Activated T-cell treated with anti-CD3 and anti-CD28 coated beads, Interleukin-2, amount 50 U/mL, for 24 hours (primary cell): ENCODE data around the gene TNRC6C.
"Not testable (repeated sequence)": the region's sequence is repeated elsewhere in the genome, so short reads cannot be mapped to it uniquely, and the experiment has no call there.

Source experiments
- DNase-seq: peaks from one replicate; pipeline ENCODE4 v3.0.0-alpha.2; 2020
- H3K27ac Mint-ChIP-seq: 2 replicates; pipeline ENCODE4 v1.8.0; 2020; ENCODE audit warnings: mild to moderate bottlenecking, mixed read lengths
- H3K27me3 Mint-ChIP-seq: 2 replicates; pipeline ENCODE4 v1.8.0; 2020; ENCODE audit warnings: mixed read lengths
- H3K36me3 Mint-ChIP-seq: 2 replicates; pipeline ENCODE4 v1.8.0; 2020; ENCODE audit warnings: low read depth, mixed read lengths
- H3K4me1 Mint-ChIP-seq: 2 replicates; pipeline ENCODE4 v1.8.0; 2020; ENCODE audit warnings: low read depth, mixed read lengths
- H3K4me3 Mint-ChIP-seq: 2 replicates; pipeline ENCODE4 v1.8.0; 2020; ENCODE audit warnings: mild to moderate bottlenecking, moderate library complexity, mixed read lengths
- H3K9me3 Mint-ChIP-seq: 2 replicates; pipeline ENCODE4 v1.8.0; 2020; ENCODE audit warnings: mixed read lengths

The TNRC6C gene

DNA sequence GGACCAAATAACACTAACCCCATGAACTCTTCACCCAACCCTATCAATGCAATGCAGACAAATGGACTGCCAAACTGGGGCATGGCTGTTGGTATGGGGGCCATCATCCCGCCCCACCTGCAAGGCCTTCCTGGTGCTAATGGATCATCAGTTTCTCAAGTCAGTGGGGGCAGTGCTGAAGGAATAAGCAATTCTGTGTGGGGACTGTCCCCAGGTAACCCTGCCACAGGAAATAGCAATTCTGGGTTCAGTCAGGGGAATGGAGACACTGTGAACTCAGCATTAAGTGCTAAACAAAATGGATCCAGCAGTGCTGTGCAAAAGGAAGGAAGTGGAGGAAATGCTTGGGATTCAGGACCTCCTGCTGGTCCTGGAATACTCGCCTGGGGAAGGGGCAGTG, 91.1 kb downstream of the TNRC6C start:
- Mint-ChIP-seq H3K27ac (peak overlapping the region; percentile 46), H3K9me3 (no peaks in the 10 kb centered on the region), H3K4me1 (peaks cover 28% of the 10 kb centered on the region), H3K36me3 (peaks cover 67% of the 10 kb centered on the region), H3K4me3 (no peak overlapping the region), H3K27me3 (no peaks in the 10 kb centered on the region)
- DNase-seq = no peak

DNA sequence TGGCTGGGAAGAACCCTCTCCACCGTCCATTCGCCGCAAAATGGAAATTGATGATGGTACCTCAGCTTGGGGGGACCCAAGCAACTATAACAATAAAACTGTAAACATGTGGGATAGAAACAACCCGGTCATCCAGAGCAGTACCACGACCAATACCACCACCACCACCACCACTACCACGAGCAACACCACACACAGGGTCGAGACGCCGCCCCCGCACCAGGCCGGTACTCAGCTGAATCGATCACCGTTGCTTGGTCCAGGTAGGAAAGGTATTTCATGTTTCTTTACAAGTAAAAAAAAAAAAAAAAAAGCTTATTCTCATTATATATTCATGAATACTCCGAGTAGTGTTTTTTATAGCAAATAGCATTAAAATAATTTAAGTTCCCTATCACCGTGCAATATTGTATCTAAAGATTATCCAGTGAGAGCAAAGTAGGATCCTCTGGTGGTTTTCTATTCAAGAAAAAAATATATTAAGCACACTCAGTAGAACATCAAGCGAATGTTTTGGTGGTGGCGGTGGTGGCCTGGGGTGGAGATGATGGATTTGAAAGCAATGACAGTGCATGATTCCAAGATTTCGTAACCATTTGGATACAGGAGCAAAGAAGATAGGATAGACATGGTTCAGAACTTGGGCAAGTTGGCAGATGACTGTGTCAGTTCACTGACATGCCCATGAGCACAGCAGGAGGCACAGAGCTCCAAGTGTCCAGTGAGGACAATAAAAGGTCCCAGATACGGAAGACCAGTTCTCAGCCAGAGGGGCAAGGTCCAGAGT, 92.9 kb downstream of the TNRC6C start:
- peaks cover 63% of the 10 kb centered on the region for H3K36me3 Mint-ChIP-seq
- no peak for DNase-seq
- peaks cover 22% of the 10 kb centered on the region for H3K4me1 Mint-ChIP-seq
- no peaks in the 10 kb centered on the region for H3K9me3 Mint-ChIP-seq
- peak overlapping the region; percentile 19 for H3K27ac Mint-ChIP-seq
- H3K27me3 Mint-ChIP-seq = no peaks in the 10 kb centered on the region
- H3K4me3 Mint-ChIP-seq = no peak overlapping the region

DNA sequence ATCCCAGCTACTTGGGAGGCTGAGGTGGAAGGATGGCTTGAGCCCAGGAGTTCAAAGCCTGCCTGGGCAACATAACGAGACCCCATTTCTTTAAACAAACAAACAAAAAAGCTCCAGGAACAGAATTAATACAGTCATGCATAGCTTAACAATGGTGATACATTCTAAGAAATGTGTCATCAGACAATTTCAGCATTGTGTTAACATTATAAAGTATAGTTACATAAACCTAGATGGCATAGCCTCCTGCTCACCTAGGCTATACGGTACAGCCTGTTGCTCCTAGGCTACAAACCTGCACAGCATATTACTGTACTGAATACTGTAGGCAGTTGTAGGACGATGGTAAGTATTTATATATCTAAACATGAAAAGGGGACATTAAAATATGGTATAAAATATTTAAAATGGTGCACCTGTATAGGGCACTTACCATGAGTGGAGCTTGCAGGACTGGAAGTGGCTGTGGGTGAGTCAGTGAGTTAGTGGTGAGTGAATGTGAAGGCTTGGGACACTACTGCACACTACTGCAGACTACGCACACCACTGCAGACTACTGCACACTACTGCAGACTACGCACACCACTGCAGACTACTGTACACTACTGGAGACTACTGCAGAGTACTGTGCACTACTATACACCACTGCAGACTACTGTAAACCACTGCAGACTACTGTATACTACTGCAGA, 95.4 kb downstream of the TNRC6C start:
- no peaks in the 10 kb centered on the region for H3K9me3 Mint-ChIP-seq
- no peak for DNase-seq
- H3K27ac Mint-ChIP-seq = no peak overlapping the region
- no peak overlapping the region for H3K4me3 Mint-ChIP-seq
- peaks cover 52% of the 10 kb centered on the region for H3K36me3 Mint-ChIP-seq
- H3K4me1 Mint-ChIP-seq = peaks cover 30% of the 10 kb centered on the region
- no peaks in the 10 kb centered on the region for H3K27me3 Mint-ChIP-seq

DNA sequence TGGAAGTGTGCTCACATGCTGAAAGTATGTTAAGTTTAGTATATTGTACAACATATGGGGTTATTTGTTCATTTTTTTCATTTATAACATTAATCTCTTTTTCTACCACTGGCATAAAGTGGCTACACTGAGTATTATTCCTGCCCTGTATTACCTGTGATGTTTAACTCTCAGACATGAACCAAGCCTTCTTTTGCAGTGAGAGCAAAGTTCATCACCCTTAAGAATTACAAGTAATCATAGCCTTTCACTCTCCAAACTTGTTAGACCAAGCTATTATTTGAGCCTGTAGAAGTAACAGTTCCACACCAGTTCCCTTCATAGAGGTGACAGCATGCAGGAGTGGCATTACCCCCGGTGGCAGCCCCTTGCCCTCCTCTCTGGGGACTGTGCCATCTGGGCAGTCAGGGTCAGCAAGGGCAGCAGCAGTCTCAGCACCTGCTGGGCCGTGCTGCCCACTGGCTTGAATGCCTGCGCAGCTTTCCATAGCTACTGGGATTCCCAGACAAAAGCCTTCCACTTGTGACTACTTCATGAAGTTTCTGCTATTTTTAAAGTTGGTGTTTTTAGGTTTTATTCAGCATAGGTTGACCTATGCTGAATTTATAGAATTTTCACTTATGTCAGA, 98.7 kb downstream of the TNRC6C start:
- no peak for DNase-seq
- Mint-ChIP-seq H3K27me3 (no peaks in the 10 kb centered on the region), H3K27ac (no peak overlapping the region), H3K4me3 (no peak overlapping the region), H3K9me3 (no peaks in the 10 kb centered on the region), H3K4me1 (peaks cover 34% of the 10 kb centered on the region), H3K36me3 (peaks cover 29% of the 10 kb centered on the region)

DNA sequence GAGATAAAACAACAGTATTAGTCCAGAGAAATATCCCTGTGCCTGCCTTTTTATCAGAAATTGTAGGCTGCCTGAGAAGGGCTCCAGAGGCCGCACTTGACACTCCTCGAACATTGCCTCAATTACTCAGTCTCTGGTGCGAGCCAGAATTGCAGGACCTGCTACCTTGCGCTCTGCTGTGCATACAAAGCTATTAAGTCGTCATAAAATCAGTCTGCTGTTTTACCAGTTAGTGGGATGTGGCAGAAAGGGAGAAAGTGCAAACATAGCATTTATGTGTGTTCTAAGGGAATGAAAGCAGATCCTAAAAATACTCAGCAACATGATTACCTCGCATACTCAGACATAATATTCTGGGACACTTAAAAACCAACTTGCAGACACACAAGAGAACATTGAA, 99.5 kb downstream of the TNRC6C start:
- H3K36me3 Mint-ChIP-seq = peaks cover 21% of the 10 kb centered on the region
- H3K4me3 Mint-ChIP-seq = no peak overlapping the region
- H3K4me1 Mint-ChIP-seq = peaks cover 38% of the 10 kb centered on the region
- H3K27me3 Mint-ChIP-seq = no peaks in the 10 kb centered on the region
- DNase-seq = no peak
- no peaks in the 10 kb centered on the region for H3K9me3 Mint-ChIP-seq
- H3K27ac Mint-ChIP-seq = peak overlapping the region; percentile 41

DNA sequence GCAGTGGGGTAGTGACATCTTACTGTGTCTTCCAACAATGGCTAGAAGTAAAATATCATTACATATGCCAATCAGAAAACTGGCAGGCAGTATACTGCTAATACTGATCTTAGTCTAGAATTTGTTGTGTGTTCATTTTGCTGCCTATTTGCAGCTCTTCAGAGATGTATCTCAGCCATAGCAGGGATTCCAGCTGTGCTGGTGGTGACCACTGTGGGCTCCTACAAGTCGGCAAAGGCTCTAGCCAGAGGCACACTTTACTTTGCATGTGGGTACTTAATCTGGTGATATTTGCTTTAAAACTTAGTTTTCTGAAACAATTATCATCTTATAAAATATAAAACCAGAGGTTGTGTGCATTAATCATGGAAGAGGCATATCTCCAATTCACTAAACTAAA, 100.1 kb downstream of the TNRC6C start:
- Mint-ChIP-seq H3K27ac (peak overlapping the region; percentile 41), H3K4me3 (no peak overlapping the region), H3K9me3 (no peaks in the 10 kb centered on the region), H3K27me3 (no peaks in the 10 kb centered on the region), H3K4me1 (peaks cover 42% of the 10 kb centered on the region), H3K36me3 (peaks cover 19% of the 10 kb centered on the region)
- DNase-seq = no peak

DNA sequence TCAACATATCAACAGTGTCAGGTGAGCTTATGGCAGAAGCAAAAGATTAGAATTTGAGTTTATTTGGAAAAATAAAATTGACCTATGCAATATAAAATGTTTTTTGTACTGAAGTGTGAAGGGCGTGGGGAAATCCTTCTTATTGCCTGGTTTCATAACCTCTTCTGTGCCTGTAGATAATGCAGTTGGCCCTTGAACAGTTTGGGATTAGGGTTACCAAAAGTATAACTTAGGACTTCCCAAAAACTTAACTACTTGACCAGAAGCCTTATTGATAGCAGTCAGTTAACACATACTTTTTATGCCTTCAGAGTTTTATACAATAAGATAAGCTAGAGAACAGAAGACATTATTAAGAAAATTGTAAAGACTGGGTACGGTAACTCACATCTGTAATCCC, 104.1 kb downstream of the TNRC6C start:
- Mint-ChIP-seq H3K36me3 (peaks cover 27% of the 10 kb centered on the region), H3K27me3 (no peaks in the 10 kb centered on the region), H3K4me3 (no peak overlapping the region), H3K9me3 (no peaks in the 10 kb centered on the region), H3K4me1 (peaks cover 39% of the 10 kb centered on the region), H3K27ac (peak overlapping the region; percentile 5)
- DNase-seq = no peak

DNA sequence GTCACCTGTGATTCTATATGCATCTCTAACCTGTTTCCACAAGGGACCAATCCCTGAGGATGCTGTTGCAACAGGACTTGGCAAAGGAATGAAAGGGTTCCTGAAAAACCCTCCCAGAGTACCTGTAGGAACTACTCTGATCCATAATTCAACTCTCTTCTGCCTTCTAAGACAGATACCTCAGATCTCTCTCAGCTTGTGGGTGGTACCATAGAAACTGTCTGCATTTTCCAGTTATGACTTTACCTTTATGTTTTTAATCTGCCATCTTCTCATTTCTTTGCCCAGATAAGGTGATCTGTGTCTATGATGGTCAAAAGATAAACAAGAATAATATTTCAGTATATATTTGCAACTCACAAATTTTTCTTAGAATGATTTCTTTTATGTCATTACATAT, 105.0 kb downstream of the TNRC6C start:
- Mint-ChIP-seq H3K27me3 (no peaks in the 10 kb centered on the region), H3K27ac (peak overlapping the region; percentile 71), H3K9me3 (no peaks in the 10 kb centered on the region), H3K4me1 (peaks cover 33% of the 10 kb centered on the region), H3K4me3 (no peak overlapping the region), H3K36me3 (peaks cover 34% of the 10 kb centered on the region)
- no peak for DNase-seq

DNA sequence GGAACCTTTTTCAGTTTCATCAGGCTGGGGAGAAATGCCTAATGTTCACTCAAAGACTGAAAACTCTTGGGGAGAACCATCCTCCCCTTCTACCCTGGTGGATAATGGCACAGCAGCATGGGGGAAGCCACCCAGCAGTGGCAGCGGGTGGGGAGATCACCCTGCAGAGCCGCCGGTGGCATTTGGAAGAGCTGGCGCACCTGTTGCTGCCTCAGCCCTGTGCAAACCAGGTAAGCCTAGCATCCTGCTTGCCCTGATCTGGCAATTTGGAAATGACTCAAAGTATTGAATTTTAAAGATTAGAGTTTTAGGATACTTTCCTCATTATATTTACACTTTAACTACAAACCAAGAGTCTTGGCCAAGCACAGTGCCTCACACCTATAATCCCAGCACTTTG, 106.2 kb downstream of the TNRC6C start:
- H3K27me3 Mint-ChIP-seq = no peaks in the 10 kb centered on the region
- peaks cover 27% of the 10 kb centered on the region for H3K4me1 Mint-ChIP-seq
- peaks cover 41% of the 10 kb centered on the region for H3K36me3 Mint-ChIP-seq
- no peak for DNase-seq
- peak overlapping the region; percentile 12 for H3K27ac Mint-ChIP-seq
- no peaks in the 10 kb centered on the region for H3K9me3 Mint-ChIP-seq
- H3K4me3 Mint-ChIP-seq = no peak overlapping the region

DNA sequence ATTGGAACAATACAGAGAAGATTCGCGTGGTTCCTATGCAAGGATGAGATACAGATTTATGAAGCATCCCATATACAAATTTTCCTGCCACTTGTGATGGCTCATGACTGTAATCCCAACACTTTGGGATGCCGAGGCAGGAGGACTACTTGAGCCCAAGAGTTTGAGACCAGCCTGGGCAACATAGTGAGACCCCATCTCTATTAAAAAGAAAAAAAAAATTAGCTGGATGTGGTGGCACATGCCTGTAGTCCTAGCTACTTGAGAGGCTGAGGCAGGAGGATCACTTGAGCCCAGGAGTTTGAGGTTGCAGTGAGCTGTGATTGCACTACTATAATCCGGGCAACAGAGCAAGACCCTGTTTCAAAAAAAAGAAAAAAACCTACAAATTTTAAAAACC, 108.5 kb downstream of the TNRC6C start:
- Mint-ChIP-seq H3K36me3 (peaks cover 59% of the 10 kb centered on the region), H3K4me1 (peaks cover 15% of the 10 kb centered on the region), H3K27ac (peak overlapping the region; percentile 7)
- not testable (repeated sequence) for H3K4me3 Mint-ChIP-seq, DNase-seq, H3K9me3 Mint-ChIP-seq, H3K27me3 Mint-ChIP-seq

DNA sequence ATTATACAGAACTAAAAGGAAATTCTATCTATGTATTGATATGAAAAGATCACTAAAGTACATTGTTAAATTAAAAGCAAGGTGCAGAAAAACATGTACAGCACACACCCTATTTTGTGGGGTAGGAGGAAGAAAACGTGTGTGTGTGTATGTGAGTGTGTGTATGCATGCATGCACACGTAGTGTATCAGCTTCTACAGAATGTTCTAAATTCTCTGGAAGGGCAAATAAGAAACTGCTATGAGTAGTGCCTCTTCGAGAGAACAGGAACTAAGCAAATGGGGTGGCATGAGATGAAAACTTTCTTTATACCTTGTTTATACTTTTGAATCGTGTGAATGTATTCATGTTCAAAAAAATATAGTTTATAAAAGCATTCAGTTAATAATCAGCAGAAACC, 111.2 kb downstream of the TNRC6C start:
- Mint-ChIP-seq H3K4me3 (no peak overlapping the region), H3K36me3 (peaks cover 81% of the 10 kb centered on the region), H3K9me3 (no peaks in the 10 kb centered on the region), H3K4me1 (peaks cover 1% of the 10 kb centered on the region), H3K27ac (peak overlapping the region; percentile 27), H3K27me3 (no peaks in the 10 kb centered on the region)
- DNase-seq = no peak

DNA sequence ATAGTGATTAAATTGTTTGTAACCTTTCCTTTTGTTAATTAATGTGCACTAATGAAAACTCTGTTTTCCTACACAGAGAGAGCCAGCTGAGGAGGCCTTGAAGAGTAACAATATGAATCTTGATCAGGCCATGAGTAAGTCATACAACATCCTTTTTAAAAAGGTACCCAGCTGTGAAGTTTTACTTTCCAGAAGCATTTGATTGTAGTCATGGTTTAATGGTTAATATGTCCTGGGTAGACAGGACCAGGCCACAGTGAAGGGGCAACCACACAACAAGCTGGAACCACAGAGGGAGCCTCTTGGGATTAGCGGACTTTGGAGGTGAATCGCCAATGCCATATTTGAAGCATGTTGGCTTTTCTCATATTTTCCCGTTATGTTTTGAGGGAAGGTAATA, 114.5 kb downstream of the TNRC6C start:
- no peaks in the 10 kb centered on the region for H3K9me3 Mint-ChIP-seq
- peaks cover 89% of the 10 kb centered on the region for H3K36me3 Mint-ChIP-seq
- peak overlapping the region; percentile 52 for H3K27ac Mint-ChIP-seq
- no peak for DNase-seq
- H3K27me3 Mint-ChIP-seq = no peaks in the 10 kb centered on the region
- H3K4me3 Mint-ChIP-seq = no peak overlapping the region
- H3K4me1 Mint-ChIP-seq = no peaks in the 10 kb centered on the region

DNA sequence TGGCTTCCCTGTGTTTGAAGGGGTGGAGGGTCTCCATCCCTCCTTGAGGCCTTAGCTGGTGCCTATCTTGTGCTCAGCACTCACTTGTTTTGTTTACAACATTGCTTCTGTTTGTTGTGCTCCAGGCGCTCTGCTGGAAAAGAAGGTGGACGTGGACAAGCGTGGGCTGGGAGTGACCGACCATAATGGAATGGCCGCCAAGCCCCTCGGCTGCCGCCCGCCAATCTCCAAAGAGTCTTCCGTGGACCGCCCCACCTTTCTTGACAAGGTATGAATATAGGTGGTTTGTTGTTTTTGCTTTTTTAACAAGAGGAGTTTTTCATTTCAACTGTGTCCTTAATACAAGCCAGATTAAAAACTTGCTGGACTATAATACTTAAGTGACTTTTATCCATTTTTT, 116.5 kb downstream of the TNRC6C start:
- no peak for DNase-seq
- no peaks in the 10 kb centered on the region for H3K27me3 Mint-ChIP-seq
- H3K27ac Mint-ChIP-seq = no peak overlapping the region
- H3K36me3 Mint-ChIP-seq = peaks cover 95% of the 10 kb centered on the region
- no peak overlapping the region for H3K4me3 Mint-ChIP-seq
- H3K9me3 Mint-ChIP-seq = no peaks in the 10 kb centered on the region
- H3K4me1 Mint-ChIP-seq = no peaks in the 10 kb centered on the region

DNA sequence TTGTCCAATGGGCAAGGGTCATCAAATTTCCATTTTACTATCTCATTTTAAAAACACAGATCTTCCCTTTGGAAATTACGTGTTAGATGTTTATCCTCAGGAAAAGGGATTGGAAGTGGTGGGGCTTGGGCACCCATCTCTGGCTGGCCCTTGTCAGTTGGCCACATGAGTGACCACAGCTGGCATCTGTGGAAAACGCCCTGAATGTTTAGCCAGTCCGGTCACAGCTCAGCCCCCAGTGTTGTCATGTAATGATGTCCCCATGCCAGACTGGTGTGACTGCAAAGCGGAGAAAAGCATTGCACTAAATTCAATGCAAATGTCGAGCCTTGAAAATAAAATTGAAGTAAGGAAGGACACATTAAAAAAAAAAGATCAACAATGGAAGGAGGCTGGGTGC, 117.0 kb downstream of the TNRC6C start:
- Mint-ChIP-seq H3K27me3 (no peaks in the 10 kb centered on the region), H3K36me3 (peaks cover 91% of the 10 kb centered on the region), H3K27ac (peak overlapping the region; percentile 16), H3K4me1 (no peaks in the 10 kb centered on the region), H3K4me3 (no peak overlapping the region), H3K9me3 (no peaks in the 10 kb centered on the region)
- no peak for DNase-seq

DNA sequence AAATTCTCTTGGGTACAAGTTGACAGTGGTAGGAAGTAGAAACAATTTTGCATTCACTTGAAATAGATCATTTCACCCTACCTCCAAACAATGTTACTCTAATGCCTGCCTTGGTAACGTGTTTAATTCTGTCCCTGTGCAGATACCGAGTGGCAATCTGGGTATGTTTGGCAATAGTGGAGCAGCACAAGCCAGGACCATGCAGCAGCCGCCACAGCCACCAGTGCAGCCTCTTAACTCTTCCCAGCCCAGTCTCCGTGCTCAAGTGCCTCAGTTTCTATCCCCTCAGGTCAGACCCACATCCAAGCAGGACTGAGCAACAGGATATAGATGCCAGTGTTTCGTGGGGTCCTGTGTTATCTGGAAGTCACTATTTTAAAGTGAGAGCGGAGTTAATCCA, 120.8 kb downstream of the TNRC6C start:
- H3K36me3 Mint-ChIP-seq = peaks cover 84% of the 10 kb centered on the region
- H3K4me3 Mint-ChIP-seq = no peak overlapping the region
- H3K9me3 Mint-ChIP-seq = no peaks in the 10 kb centered on the region
- no peaks in the 10 kb centered on the region for H3K27me3 Mint-ChIP-seq
- no peak for DNase-seq
- H3K4me1 Mint-ChIP-seq = no peaks in the 10 kb centered on the region
- peak overlapping the region; percentile 37 for H3K27ac Mint-ChIP-seq
